Measurements from ENCODE around the gene DUSP12. TPM values are rescaled to one million over a fixed set of nuclear protein-coding genes. Genes with fewer than 3 reads are reported as not detected.

Gene DUSP12
- total and polyA plus RNA-seq, 9 of the 15 experiments (the other 6 are each of a cell fraction or from before 2014, with no cell fraction given), result 10.4 to 81.4 (median 43.6) TPM

DNA sequence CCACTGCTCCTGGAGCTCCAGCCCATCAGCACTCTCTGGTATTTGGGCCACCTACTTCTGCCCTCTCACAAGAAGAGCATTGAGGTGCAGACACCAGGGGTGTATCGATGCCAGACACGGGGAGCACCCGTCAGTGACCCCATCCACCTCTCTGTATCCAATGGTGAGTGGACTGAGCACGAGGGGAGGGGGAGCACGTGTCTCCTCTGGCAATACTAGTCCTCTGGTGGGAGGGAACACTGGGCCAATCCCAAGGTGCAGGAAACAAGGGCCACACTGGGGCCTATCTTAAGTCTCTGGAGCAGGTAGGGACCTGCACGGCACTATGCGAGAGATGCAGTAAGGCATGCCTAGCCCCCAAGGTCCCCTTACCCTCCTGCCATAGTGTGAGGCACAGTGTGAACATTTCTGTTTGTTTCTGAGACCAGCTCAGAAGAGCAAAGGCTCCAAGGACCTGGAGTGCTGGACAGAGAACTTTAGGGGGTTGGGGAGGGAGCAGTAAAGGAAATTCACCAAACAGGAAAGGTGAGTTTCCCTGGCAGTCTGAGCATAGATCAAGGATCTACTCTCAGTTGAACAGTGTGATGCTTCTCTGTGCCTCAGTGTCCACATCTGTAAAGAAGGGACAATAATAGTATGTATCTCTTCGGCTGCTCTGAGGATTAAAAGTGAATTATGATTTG lies 26.0 kb upstream of the DUSP12 start (continued):
- TF ChIP-seq, protein P1, sequence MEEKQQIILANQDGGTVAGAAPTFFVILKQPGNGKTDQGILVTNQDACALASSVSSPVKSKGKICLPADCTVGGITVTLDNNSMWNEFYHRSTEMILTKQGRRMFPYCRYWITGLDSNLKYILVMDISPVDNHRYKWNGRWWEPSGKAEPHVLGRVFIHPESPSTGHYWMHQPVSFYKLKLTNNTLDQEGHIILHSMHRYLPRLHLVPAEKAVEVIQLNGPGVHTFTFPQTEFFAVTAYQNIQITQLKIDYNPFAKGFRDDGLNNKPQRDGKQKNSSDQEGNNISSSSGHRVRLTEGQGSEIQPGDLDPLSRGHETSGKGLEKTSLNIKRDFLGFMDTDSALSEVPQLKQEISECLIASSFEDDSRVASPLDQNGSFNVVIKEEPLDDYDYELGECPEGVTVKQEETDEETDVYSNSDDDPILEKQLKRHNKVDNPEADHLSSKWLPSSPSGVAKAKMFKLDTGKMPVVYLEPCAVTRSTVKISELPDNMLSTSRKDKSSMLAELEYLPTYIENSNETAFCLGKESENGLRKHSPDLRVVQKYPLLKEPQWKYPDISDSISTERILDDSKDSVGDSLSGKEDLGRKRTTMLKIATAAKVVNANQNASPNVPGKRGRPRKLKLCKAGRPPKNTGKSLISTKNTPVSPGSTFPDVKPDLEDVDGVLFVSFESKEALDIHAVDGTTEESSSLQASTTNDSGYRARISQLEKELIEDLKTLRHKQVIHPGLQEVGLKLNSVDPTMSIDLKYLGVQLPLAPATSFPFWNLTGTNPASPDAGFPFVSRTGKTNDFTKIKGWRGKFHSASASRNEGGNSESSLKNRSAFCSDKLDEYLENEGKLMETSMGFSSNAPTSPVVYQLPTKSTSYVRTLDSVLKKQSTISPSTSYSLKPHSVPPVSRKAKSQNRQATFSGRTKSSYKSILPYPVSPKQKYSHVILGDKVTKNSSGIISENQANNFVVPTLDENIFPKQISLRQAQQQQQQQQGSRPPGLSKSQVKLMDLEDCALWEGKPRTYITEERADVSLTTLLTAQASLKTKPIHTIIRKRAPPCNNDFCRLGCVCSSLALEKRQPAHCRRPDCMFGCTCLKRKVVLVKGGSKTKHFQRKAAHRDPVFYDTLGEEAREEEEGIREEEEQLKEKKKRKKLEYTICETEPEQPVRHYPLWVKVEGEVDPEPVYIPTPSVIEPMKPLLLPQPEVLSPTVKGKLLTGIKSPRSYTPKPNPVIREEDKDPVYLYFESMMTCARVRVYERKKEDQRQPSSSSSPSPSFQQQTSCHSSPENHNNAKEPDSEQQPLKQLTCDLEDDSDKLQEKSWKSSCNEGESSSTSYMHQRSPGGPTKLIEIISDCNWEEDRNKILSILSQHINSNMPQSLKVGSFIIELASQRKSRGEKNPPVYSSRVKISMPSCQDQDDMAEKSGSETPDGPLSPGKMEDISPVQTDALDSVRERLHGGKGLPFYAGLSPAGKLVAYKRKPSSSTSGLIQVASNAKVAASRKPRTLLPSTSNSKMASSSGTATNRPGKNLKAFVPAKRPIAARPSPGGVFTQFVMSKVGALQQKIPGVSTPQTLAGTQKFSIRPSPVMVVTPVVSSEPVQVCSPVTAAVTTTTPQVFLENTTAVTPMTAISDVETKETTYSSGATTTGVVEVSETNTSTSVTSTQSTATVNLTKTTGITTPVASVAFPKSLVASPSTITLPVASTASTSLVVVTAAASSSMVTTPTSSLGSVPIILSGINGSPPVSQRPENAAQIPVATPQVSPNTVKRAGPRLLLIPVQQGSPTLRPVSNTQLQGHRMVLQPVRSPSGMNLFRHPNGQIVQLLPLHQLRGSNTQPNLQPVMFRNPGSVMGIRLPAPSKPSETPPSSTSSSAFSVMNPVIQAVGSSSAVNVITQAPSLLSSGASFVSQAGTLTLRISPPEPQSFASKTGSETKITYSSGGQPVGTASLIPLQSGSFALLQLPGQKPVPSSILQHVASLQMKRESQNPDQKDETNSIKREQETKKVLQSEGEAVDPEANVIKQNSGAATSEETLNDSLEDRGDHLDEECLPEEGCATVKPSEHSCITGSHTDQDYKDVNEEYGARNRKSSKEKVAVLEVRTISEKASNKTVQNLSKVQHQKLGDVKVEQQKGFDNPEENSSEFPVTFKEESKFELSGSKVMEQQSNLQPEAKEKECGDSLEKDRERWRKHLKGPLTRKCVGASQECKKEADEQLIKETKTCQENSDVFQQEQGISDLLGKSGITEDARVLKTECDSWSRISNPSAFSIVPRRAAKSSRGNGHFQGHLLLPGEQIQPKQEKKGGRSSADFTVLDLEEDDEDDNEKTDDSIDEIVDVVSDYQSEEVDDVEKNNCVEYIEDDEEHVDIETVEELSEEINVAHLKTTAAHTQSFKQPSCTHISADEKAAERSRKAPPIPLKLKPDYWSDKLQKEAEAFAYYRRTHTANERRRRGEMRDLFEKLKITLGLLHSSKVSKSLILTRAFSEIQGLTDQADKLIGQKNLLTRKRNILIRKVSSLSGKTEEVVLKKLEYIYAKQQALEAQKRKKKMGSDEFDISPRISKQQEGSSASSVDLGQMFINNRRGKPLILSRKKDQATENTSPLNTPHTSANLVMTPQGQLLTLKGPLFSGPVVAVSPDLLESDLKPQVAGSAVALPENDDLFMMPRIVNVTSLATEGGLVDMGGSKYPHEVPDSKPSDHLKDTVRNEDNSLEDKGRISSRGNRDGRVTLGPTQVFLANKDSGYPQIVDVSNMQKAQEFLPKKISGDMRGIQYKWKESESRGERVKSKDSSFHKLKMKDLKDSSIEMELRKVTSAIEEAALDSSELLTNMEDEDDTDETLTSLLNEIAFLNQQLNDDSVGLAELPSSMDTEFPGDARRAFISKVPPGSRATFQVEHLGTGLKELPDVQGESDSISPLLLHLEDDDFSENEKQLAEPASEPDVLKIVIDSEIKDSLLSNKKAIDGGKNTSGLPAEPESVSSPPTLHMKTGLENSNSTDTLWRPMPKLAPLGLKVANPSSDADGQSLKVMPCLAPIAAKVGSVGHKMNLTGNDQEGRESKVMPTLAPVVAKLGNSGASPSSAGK (IDR thresholded peaks at IDR 0.05), result peak; percentile 25; the same call in 1 of the 2 replicates
- TF ChIP-seq SLC30A9 (CRISPR knock-in tag; IDR thresholded peaks at IDR 0.05), result no peak
- TF ChIP-seq EHMT2 (IDR thresholded peaks at IDR 0.05), result peak; percentile 48; the same call in 1 of the 2 replicates
- no peak for TF ChIP-seq CBX1 (IDR thresholded peaks at IDR 0.05; ENCODE audit: low read depth)
- TF ChIP-seq KDM5B (IDR thresholded peaks at IDR 0.05; ENCODE audit: insufficient replicate concordance, low read depth, low read length), result peak; percentile 46
